22Rv1 (cell line): ENCODE results near the gene TMEM51.

Experiments
- H3K27ac ChIP-seq: fragments of 450-650 bp; 2 replicates; pipeline ENCODE4 v1.5.1; 2017
- CTCF ChIP-seq: fragments of 450-650 bp; IDR thresholded peaks from 2 replicates; pipeline ENCODE4 v1.5.1; 2017; ENCODE audit warnings: mild to moderate bottlenecking
- ZFX ChIP-seq: fragments of 450-650 bp; IDR thresholded peaks from 2 replicates; pipeline ENCODE4 v1.6.1; 2017; ENCODE audit warnings: antibody characterized with exemption, borderline replicate concordance

TMEM51 gene

GRCh38 chr1:15120251-15120945, 33.1 kb upstream of the TMEM51 start:
- no peak overlapping the region for H3K27ac ChIP-seq
- no peak for TF ChIP-seq ZFX
- TF ChIP-seq CTCF: no peak

- no peak overlapping the region for H3K27ac ChIP-seq
- no peak for TF ChIP-seq ZFX
- TF ChIP-seq CTCF: no peak
These were observed 31.2 kb upstream of the TMEM51 start for GRCh38 chr1:15122331-15122730.

GRCh38 chr1:15123270-15123669, 30.3 kb upstream of the TMEM51 start:
- TF ChIP-seq ZFX (no peak), CTCF (no peak)
- H3K27ac ChIP-seq: no peak overlapping the region

- TF ChIP-seq CTCF (no peak), ZFX (no peak)
- no peak overlapping the region for H3K27ac ChIP-seq
These were observed 29.6 kb upstream of the TMEM51 start for GRCh38 chr1:15123925-15124324.

- TF ChIP-seq ZFX: no peak
- TF ChIP-seq CTCF: no peak
- no peak overlapping the region for H3K27ac ChIP-seq
These were observed 29.0 kb upstream of the TMEM51 start for GRCh38 chr1:15124362-15125100.

- TF ChIP-seq CTCF: no peak
- no peak for TF ChIP-seq ZFX
- no peak overlapping the region for H3K27ac ChIP-seq
These were observed 28.3 kb upstream of the TMEM51 start for GRCh38 chr1:15125101-15125745.

GRCh38 chr1:15128077-15128476, 25.5 kb upstream of the TMEM51 start:
- H3K27ac ChIP-seq: no peak overlapping the region
- no peak for TF ChIP-seq ZFX
- TF ChIP-seq CTCF: no peak
